HepG2 (cell line): ENCODE results near the gene CARS1. TPM values are rescaled to one million over a fixed set of nuclear protein-coding genes. Genes with fewer than 3 reads are reported as not detected.

Experiments used
- ATAD3A ChIP-seq: sonication (generic); formaldehyde crosslinking; IDR thresholded peaks from 2 replicates; pipeline ENCODE4 v1.4.0; 2020; ENCODE audit warnings: missing genetic modification reagents
- ESRRA ChIP-seq: sonication (generic); formaldehyde crosslinking; IDR thresholded peaks from 2 replicates; pipeline ENCODE4 v1.5.1; 2020; ENCODE audit warnings: mild to moderate bottlenecking, low read depth, missing genetic modification reagents
- ETV5 ChIP-seq: IDR thresholded peaks from 2 replicates; pipeline ENCODE4 v1.6.1; 2018; ENCODE audit warnings: missing biosample characterization, missing genetic modification reagents, inconsistent platforms, borderline replicate concordance
- JDP2 ChIP-seq: sonication (generic); formaldehyde crosslinking; IDR thresholded peaks from 2 replicates; pipeline ENCODE4 v1.8.1; 2022; ENCODE audit warnings: missing genetic modification reagents, borderline replicate concordance
- KLF12 ChIP-seq: sonication (generic); formaldehyde crosslinking; IDR thresholded peaks from 2 replicates; pipeline ENCODE4 v1.4.0; 2020; ENCODE audit warnings: missing genetic modification reagents, borderline replicate concordance
- MEIS2 ChIP-seq: sonication (generic); formaldehyde crosslinking; IDR thresholded peaks from 2 replicates; pipeline ENCODE4 v1.9.0; 2021; ENCODE audit warnings: mild to moderate bottlenecking, missing genetic modification reagents
- RFXAP ChIP-seq: sonication (generic); formaldehyde crosslinking; IDR thresholded peaks from 2 replicates; pipeline ENCODE4 v1.4.0; 2020; ENCODE audit warnings: missing genetic modification reagents, borderline replicate concordance
- SATB2 ChIP-seq: sonication (generic); formaldehyde crosslinking; IDR thresholded peaks from 2 replicates; pipeline ENCODE4 v1.5.0; 2020; ENCODE audit warnings: missing genetic modification reagents
- SP4 ChIP-seq: sonication (generic); formaldehyde crosslinking; IDR thresholded peaks from 2 replicates; pipeline ENCODE4 v1.8.1; 2023; ENCODE audit warnings: mild to moderate bottlenecking, missing genetic modification reagents
- SYNCRIP ChIP-seq: fragments of 200-400 bp; formaldehyde crosslinking; IDR thresholded peaks from 2 replicates; pipeline ENCODE4 v1.6.1; 2018; ENCODE audit warnings: mild to moderate bottlenecking, low read depth, low read length; ENCODE audit not compliant: insufficient read depth
- TCF7 ChIP-seq: sonication (generic); IDR thresholded peaks from 2 replicates; pipeline ENCODE4 v1.6.1; 2016; ENCODE audit warnings: antibody characterized with exemption, low read depth
- ZBTB3 ChIP-seq: sonication (generic); formaldehyde crosslinking; IDR thresholded peaks from 2 replicates; pipeline ENCODE4 v1.4.0; 2020; ENCODE audit warnings: low read depth, mild to moderate bottlenecking, moderate library complexity, missing genetic modification reagents, borderline replicate concordance
- ZFP36 ChIP-seq: fragments of 150-350 bp; IDR thresholded peaks from 2 replicates; pipeline ENCODE4 v1.6.1; 2018; ENCODE audit warnings: borderline replicate concordance, low read length, low read depth; ENCODE audit not compliant: partially characterized antibody
- ZNF34 ChIP-seq: sonication (generic); formaldehyde crosslinking; IDR thresholded peaks from 2 replicates; pipeline ENCODE4 v1.4.0; 2020; ENCODE audit warnings: mild to moderate bottlenecking, missing genetic modification reagents, borderline replicate concordance
- polyA plus RNA-seq, 8 experiments: library from polyadenylated mRNA; depleted of rRNA in 3 of 8; stranded (reverse) in 7 of 8; unstranded in 1 of 8; fragments of >200 nt; fragmentation: Illumina TruSeq in 4 of 8; extraction: Trizol in 4 of 8; gene quantifications; 2 replicates each; pipeline versions ENCODE4 v1.2.1 to v1.2.3, GENCODE V29; 2011 to 2016; ENCODE audit warnings: low read depth in 4 of 8, missing spikeins in 1 of 8, mixed read lengths in 1 of 8; ENCODE audit not compliant: insufficient read depth in 1 of 8
- total RNA-seq, 5 experiments: library from RNA; depleted of rRNA; stranded (reverse); fragments of >200 nt; fragmentation: Illumina TruSeq; extraction: Trizol; gene quantifications; 2 replicates each; pipeline ENCODE4 v1.2.3, GENCODE V29; 2016; ENCODE audit warnings: low read depth in 1 of 5
- TF ChIP-seq, protein P1 (sequence below): IDR thresholded peaks from 2 replicates; pipeline ENCODE4 v1.6.1; 2016; ENCODE audit warnings: low read depth, missing genetic modification reagents, missing compliant biosample characterization
- TF ChIP-seq, protein P2 (sequence below): sonication (generic); formaldehyde crosslinking; IDR thresholded peaks from 2 replicates; pipeline ENCODE4 v1.4.0; 2020; ENCODE audit warnings: missing genetic modification reagents
- TF ChIP-seq, protein P3 (sequence below), 2 experiments: fragments of 450-650 bp in 1 of 2; sonication (generic) in 1 of 2; formaldehyde crosslinking; IDR thresholded peaks; 2 replicates each; pipeline versions ENCODE4 v1.5.0 to v1.8.0; 2020 to 2022; ENCODE audit warnings: mild to moderate bottlenecking in 1 of 2, missing genetic modification reagents in 1 of 2
- TF ChIP-seq, protein P4 (sequence below): IDR thresholded peaks from 2 replicates; pipeline ENCODE4 v1.6.1; 2012; ENCODE audit warnings: inconsistent platforms
- TF ChIP-seq, protein P5 (sequence below): sonication (generic); formaldehyde crosslinking; conservative IDR thresholded peaks from 2 replicates; pipeline ENCODE4 v1.8.0; 2022; ENCODE audit warnings: missing genetic modification reagents

The CARS1 gene
- total and polyA plus RNA-seq, 2 of the 13 experiments (the other 11 are each of a cell fraction or from before 2014, with no cell fraction given): 33.8 to 47.0 TPM

DNA sequence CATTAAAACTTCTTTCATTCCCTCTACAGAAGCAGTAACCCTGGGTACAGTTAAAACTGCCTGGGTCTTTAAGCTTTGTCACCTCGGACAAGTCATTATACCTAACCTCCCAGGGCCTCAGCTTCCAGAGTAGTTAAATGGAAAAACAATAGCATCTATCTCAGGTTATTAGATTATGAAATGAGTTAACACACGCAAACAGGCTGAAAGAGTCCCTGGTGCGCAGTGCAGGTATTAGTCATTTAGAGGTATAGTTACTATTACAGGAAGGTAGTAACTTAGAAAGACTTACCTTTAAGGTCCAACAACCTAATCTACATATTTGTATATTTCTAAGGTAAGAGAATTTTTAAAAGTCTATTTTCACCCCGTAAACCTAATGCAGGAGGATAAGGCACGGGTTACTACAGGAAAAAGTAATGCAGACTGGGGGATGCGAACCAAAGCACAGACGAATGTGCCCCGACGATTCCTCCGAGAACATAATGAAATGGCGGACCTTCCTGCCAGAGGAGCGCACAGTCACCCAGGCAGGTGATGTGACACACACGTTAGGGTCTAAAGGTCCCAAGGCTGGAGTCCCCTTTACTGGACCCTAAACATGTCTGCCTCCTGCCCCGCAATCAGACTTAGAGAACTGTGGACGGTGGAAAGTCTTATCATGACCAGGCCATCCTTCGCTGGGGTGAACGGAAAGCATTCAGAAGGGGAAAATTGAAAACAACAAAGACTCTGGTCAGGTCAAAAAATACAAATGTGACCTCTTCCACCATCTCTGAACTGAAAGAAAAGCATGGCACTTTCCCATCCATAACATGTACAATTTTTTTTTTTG, 66.4 kb downstream of the CARS1 start (continued):
- TF ChIP-seq, protein P1, sequence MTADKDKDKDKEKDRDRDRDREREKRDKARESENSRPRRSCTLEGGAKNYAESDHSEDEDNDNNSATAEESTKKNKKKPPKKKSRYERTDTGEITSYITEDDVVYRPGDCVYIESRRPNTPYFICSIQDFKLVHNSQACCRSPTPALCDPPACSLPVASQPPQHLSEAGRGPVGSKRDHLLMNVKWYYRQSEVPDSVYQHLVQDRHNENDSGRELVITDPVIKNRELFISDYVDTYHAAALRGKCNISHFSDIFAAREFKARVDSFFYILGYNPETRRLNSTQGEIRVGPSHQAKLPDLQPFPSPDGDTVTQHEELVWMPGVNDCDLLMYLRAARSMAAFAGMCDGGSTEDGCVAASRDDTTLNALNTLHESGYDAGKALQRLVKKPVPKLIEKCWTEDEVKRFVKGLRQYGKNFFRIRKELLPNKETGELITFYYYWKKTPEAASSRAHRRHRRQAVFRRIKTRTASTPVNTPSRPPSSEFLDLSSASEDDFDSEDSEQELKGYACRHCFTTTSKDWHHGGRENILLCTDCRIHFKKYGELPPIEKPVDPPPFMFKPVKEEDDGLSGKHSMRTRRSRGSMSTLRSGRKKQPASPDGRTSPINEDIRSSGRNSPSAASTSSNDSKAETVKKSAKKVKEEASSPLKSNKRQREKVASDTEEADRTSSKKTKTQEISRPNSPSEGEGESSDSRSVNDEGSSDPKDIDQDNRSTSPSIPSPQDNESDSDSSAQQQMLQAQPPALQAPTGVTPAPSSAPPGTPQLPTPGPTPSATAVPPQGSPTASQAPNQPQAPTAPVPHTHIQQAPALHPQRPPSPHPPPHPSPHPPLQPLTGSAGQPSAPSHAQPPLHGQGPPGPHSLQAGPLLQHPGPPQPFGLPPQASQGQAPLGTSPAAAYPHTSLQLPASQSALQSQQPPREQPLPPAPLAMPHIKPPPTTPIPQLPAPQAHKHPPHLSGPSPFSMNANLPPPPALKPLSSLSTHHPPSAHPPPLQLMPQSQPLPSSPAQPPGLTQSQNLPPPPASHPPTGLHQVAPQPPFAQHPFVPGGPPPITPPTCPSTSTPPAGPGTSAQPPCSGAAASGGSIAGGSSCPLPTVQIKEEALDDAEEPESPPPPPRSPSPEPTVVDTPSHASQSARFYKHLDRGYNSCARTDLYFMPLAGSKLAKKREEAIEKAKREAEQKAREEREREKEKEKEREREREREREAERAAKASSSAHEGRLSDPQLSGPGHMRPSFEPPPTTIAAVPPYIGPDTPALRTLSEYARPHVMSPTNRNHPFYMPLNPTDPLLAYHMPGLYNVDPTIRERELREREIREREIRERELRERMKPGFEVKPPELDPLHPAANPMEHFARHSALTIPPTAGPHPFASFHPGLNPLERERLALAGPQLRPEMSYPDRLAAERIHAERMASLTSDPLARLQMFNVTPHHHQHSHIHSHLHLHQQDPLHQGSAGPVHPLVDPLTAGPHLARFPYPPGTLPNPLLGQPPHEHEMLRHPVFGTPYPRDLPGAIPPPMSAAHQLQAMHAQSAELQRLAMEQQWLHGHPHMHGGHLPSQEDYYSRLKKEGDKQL (CRISPR knock-in tag): no peak
- TF ChIP-seq ZBTB3 (CRISPR knock-in tag): no peak
- TF ChIP-seq JDP2: no peak
- no peak for TF ChIP-seq SP4 (CRISPR knock-in tag)
- TF ChIP-seq MEIS2 (CRISPR knock-in tag): peak; percentile 63; the same call in 1 of the 2 replicates
- TF ChIP-seq SATB2: 0 out of 2 replicates have a peak, but pooled peaks have one; percentile 4
- TF ChIP-seq SYNCRIP: no peak
- 0 out of 2 replicates have a peak, but pooled peaks have one; percentile 50 for TF ChIP-seq ESRRA (CRISPR knock-in tag)
- no peak for TF ChIP-seq ETV5 (CRISPR knock-in tag)
- TF ChIP-seq, protein P2, sequence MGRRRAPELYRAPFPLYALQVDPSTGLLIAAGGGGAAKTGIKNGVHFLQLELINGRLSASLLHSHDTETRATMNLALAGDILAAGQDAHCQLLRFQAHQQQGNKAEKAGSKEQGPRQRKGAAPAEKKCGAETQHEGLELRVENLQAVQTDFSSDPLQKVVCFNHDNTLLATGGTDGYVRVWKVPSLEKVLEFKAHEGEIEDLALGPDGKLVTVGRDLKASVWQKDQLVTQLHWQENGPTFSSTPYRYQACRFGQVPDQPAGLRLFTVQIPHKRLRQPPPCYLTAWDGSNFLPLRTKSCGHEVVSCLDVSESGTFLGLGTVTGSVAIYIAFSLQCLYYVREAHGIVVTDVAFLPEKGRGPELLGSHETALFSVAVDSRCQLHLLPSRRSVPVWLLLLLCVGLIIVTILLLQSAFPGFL (CRISPR knock-in tag): no peak
- no peak for TF ChIP-seq RFXAP (CRISPR knock-in tag)
- 0 out of 2 replicates have a peak, but pooled peaks have one; percentile 13 for TF ChIP-seq TCF7
- TF ChIP-seq ATAD3A: no peak
- TF ChIP-seq KLF12 (CRISPR knock-in tag): no peak
- TF ChIP-seq, protein P3, sequence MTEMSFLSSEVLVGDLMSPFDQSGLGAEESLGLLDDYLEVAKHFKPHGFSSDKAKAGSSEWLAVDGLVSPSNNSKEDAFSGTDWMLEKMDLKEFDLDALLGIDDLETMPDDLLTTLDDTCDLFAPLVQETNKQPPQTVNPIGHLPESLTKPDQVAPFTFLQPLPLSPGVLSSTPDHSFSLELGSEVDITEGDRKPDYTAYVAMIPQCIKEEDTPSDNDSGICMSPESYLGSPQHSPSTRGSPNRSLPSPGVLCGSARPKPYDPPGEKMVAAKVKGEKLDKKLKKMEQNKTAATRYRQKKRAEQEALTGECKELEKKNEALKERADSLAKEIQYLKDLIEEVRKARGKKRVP (CRISPR knock-in tag; IDR thresholded peaks at IDR 0.05): peak in 1 of 2 experiments; percentile 11; a peak in 1 of 4 replicates
- TF ChIP-seq, protein P4, sequence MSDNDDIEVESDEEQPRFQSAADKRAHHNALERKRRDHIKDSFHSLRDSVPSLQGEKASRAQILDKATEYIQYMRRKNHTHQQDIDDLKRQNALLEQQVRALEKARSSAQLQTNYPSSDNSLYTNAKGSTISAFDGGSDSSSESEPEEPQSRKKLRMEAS: no peak
- TF ChIP-seq ZFP36: no peak
- TF ChIP-seq ZNF34 (CRISPR knock-in tag): no peak
- TF ChIP-seq, protein P5, sequence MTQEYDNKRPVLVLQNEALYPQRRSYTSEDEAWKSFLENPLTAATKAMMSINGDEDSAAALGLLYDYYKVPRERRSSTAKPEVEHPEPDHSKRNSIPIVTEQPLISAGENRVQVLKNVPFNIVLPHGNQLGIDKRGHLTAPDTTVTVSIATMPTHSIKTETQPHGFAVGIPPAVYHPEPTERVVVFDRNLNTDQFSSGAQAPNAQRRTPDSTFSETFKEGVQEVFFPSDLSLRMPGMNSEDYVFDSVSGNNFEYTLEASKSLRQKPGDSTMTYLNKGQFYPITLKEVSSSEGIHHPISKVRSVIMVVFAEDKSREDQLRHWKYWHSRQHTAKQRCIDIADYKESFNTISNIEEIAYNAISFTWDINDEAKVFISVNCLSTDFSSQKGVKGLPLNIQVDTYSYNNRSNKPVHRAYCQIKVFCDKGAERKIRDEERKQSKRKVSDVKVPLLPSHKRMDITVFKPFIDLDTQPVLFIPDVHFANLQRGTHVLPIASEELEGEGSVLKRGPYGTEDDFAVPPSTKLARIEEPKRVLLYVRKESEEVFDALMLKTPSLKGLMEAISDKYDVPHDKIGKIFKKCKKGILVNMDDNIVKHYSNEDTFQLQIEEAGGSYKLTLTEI (CRISPR knock-in tag): no peak
